Colon (tissue), 2 donors: ENCODE data around the gene CD4.
"Not testable (repeated sequence)": the region's sequence is repeated elsewhere in the genome, so short reads cannot be mapped to it uniquely, and the experiment has no call there.

Source experiments
- FAIRE-seq: peaks from 2 replicates; lab custom pipeline; 2012; peaks lifted over from hg19 to GRCh38; lab: Jason Lieb, UNC
- donor health status: control.
- donor health status: control.

The CD4 gene

DNA sequence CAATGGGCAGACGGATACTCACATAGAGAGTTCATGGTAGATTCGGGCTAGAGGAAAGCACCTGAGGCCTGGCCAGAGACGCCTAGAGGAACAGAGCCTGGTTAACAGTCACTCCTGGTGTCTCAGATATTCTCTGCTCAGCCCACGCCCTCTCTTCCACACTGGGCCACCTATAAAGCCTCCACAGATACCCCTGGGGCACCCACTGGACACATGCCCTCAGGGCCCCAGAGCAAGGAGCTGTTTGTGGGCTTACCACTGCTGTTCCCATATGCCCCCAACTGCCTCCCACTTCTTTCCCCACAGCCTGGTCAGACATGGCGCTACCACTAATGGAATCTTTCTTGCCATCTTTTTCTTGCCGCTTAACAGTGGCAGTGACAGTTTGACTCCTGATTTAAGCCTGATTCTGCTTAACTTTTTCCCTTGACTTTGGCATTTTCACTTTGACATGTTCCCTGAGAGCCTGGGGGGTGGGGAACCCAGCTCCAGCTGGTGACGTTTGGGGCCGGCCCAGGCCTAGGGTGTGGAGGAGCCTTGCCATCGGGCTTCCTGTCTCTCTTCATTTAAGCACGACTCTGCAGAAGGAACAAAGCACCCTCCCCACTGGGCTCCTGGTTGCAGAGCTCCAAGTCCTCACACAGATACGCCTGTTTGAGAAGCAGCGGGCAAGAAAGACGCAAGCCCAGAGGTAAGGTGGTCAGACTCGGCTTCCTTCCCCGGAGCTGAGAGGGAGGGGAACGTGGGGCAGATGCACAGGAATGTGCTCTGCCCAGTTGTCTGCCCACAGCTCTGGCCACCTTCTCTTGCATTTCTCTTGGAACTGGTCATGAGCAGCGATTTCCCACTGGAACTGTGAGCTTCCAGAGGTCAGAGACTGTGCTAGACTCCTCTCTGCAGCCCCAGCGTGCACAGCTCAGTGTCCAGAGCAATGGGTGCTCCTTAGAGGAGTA, at the start of gene CD4:
CD4 (plus strand) TSS at position 557 of the 953 bp plus-strand sequence. CDS start 10,611 bp downstream, outside the sequence.
- FAIRE-seq, result no peak

DNA sequence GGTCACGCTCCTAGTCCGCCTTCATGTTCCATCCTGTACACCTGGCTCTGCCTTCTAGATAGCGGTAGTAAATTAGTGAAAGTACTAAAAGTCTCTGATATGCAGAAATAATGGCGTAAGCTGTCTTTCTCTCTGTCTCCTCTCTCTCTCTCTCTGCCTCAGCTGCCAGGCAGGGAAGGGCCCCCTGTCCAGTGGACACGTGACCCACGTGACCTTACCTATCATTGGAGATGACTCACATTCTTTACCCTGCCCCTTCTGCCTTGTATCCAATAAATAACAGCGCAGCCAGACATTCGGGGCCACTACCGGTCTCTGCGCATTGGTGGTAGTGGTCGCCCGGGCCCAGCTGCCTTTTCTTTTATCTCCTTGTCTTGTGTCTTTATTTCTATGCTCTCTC, 47.2 kb upstream of the CD4 start:
- FAIRE-seq, result not testable (repeated sequence)

- no peak for FAIRE-seq
These were observed 46.5 kb upstream of the CD4 start for GRCh38 chr12:6742834-6743233.

GRCh38 chr12:6743300-6743699, 46.0 kb upstream of the CD4 start:
- not testable (repeated sequence) for FAIRE-seq

GRCh38 chr12:6745741-6746525, 43.4 kb upstream of the CD4 start:
- no peak for FAIRE-seq

DNA sequence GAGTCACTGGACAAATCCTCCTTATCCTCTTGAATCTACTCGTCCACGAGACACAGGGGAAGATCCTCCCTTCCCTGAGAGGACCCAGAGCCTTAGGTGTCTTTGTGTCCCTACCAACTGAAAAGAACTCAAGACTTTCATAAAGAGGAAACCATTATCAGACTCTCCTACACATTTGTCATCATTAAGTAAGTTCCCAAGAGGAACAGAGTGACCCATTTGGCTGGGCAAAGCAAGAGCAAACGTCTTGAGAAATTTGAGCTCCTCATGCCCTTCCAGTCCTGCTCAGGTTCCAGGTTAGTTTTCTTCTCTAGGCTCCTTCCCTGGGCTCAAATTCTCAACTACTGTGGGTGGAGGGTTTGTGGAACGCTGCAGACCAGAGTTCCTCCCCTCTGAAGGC, 42.1 kb upstream of the CD4 start:
- FAIRE-seq, result no peak

DNA sequence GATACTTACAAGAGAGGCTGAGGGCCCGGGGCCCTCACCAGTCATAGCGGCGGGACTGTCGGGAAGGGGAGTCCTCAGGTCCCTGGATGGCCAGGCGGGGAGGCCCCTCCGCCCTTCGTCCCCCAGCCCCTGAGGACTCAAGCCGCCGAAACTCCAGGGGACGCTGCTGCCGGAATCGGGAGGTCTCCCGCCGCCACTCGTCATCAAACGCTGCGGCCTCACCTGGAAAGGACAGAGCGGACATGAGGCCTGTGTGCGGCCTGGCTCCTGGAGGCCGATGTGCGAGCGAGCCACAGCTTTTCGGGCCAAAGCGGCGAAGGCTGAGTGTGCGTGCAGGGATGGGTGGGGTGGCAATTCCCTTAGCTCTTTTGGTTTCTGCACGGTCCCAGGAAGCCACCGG, 40.6 kb upstream of the CD4 start:
- no peak for FAIRE-seq

GRCh38 chr12:6750506-6750905, 38.8 kb upstream of the CD4 start:
- FAIRE-seq, result no peak

- no peak for FAIRE-seq
These were observed 37.6 kb upstream of the CD4 start for GRCh38 chr12:6751767-6752166.

DNA sequence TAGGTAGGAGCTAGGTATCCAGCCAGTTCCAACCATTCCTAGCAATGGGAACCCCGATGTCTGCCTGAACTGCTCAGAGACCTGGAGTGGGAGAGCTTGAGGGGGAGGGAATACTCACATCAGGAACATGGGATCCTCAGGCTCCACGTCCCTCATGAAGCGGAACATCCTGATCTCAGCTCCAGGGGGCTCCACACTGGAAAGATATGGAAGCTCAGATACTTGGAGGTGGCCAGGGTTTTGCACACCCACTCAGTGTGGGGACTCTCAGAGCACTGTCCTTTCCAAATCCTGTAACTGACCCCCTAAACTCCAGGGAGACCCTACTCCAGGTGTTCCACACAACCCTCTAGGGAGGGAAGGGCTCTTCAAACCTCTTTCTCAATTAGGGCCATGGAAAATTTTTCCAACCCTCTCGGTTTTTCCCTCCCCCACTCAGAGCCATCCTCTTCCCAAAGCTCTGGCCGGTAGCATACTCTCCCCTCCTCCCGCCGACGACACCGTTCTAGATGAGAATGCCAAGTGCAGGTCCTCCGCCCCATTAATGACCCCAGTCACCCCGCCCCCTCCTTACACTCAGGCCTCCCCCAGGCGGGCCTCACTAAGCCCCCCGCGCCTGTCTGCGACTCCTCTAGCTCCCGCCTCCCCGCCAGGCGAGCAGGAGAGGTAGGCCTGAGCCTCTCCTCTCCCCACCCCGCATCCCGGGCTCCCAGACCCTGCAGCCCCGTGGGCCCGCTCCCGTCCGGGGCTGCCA, 37.0 kb upstream of the CD4 start:
- FAIRE-seq, result no peak

DNA sequence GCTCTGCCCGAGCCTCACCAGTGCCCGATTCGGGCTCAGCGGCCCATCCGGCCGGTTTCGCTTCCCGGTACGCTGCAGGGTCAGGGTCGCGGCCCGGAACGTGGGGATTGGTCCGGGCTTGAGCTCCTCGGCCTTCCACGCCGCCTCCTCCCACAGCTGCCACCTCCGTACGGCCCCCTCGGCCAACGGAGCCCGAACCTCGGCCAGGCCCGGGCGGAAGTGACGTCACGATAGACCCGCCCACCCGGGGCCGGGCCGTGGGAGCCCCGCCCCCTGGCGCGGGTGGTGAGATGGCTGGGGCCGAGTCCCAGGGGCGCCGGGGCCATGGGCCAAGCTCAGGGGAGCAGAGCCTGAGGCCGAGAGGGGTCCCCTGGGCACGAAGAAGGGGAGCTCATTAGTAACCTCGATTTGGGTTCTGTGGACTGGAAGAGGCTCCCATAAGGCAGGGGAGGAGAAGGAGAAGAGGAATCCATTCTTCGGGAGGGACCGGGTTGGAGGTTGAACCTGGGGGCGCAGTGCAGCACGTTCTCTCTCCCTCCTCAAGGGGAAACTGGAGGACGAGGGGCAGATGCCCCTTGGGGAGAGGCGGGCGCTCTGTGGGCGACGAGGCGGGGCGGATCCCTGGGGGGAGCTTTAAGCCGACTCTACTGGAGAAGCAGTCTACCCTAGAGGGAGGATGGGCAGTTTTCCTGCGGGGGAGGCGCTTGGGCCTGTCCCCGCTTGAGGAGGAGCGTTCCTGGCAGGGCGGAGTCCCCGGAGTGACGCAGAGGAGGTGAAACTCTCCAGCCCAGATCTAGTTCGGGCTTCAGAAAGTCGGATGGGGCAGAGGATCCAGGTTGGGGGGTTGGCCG, 36.2 kb upstream of the CD4 start, which contains the start of gene MLF2:
MLF2 (minus strand) TSS at position 221 of the 851 bp plus-strand sequence. CDS start 807 bp downstream, outside the sequence.
- no peak for FAIRE-seq

DNA sequence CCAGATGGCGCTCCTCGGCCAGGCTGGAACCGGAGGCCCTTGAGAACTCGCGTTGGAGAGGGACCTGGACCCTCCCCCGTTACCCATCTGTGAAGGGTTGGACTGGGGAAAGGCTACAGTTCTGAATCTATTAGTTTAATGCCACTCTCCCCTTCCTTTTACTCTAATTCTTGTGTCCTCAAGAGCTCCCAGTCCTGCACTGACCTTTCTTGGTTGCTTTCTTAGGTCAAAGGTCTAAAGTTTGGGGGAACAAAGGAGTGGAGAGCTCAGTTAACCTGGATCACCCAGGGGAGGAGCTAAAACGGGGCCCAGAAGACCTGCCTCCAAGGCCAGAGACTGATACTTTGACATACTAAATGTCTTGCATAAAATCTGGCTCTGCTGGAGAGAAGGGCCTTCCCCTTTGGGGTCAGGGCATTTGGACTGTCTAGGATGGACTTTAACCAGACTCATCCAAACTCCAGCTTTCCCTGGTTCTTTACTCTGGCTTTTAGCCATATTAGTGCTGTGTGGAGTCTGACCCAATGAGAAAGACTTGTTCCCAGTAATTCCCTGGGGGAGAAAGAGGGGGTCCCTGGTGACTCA, 35.5 kb upstream of the CD4 start:
- no peak for FAIRE-seq

GRCh38 chr12:6754411-6754810, 34.9 kb upstream of the CD4 start:
- FAIRE-seq, result no peak

- no peak for FAIRE-seq
These were observed 32.2 kb upstream of the CD4 start for GRCh38 chr12:6757028-6757690.

- FAIRE-seq, result no peak
These were observed 30.7 kb upstream of the CD4 start for GRCh38 chr12:6758506-6759095.

DNA sequence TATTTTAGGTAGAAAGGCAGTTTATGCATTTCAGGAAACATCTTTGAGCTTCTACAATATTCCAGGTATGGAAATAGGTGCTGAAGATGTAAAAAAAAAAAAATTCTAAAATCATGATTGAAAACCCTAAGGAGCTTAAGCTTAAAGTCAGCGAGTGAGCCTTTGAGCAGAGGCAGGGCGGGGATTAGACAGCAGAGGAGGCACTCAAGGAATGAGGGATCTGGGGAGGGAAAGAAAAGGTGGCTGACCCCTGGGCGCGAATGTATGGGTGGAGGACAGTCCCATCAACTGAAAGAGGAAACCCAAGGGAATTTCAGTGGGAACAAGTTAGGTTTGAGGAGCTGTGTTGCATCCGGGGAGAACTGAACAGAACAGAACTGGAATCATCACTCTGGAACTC, 29.6 kb upstream of the CD4 start:
- FAIRE-seq, result no peak

DNA sequence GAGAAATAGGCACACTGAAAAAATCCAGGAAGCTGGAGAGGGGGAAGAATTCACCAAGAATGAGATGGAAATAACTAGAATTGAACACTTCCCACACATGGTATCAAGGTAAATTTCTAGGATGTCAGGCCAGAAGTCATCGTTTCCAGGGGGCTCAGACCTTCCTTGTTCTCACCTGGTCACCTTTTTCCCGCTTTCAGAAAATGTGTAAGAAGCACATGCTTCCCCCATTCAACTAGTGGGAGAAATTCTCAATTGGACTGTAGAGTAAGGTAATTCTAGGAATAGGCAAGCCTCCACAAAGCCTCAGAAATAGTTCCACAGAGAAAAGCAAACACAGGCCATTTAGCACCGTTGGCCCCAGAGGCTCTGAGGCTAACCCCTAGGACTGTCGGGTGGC, 25.9 kb upstream of the CD4 start:
- no peak for FAIRE-seq

DNA sequence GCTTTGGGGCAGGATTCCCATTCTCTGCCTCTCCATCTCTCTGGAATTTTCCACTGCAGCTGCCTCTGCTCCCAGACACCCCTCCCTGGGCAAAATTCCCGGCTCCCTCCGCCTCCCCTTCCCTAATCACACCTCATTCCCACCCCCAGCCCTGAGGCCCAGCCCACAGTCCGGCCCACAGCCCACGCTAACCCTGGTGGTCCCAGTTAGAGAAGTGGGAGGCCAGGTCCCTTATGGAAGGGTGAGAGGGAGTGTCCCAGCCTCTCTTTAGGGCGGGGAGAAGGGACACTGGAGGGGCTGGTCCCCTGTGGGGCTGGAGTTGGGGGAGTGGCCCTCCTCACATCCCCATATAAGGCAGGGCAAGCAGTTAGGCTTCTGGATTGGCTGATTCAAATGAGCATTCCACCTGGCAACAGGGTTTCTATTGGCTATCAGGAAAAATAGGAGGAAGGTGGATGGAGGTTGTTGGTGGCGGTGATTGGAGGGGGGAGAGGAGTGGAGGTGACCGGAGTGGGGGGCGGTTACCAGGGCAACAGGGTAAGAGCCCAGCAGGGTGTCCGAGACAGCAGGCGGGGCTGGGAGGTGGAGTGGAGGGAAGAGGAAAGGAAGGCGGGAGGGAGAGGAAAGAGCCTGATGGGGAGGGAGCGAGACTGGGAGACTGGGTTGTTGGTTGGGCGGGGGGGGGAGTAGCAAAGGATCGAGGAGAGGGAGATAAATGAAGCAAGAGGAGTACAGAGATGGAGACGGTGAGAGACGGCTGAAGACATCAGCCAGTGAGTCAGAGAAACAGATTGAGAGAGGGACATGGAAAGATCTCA, 25.1 kb upstream of the CD4 start:
- no peak for FAIRE-seq

DNA sequence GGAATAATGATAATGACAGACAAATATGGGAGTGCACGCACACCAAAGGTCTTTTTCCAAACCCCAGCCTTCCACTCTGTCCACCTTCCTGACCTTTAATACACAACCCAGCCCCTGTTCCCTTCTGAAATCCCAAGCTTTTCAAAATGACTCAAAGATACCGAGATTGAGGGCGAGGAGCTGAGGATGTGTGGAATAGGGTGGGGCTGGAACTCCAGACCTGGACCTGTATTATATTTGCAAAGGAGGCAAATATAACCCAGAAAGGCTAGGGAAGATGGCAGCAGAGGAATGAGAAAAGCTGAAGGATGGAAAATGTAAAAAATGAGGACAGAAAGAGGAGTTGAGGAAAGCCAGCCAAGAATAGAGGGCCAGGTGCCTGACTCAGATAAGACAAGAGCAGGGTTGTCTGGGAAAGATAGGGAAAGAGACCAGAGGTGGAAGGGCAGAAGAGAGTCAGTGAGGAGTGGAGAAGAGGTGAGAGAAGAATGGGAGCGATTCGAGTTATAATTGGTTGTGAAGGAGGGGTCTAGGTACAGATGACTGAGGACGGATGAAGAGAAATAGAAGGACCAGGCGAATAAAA, 24.2 kb upstream of the CD4 start:
- FAIRE-seq, result no peak
